NCI-H2171 treated with DMSO at 0.1 percent for 48 hours (cell line): ENCODE measurements around the gene SRGAP2B.
"Not testable (repeated sequence)": the region's sequence is repeated elsewhere in the genome, so short reads cannot be mapped to it uniquely, and the experiment has no call there.

Experiments
- DNase-seq: peaks from one replicate; lab custom pipeline; 2025; lab: John Stamatoyannopoulos, UW

The SRGAP2B gene

GRCh38 chr1:145095284-145096057 is at the start of gene SRGAP2B, which contains the start of gene FAM72D:
Gene SRGAP2B, minus strand, starts transcription at chr1:145095328. Its CDS starts 2,427 bp downstream, at chr1:145092901.
Gene FAM72D, plus strand, starts transcription at chr1:145095974. Its CDS starts 874 bp downstream, at chr1:145096848.
- DNase-seq, result not testable (repeated sequence)

- not testable (repeated sequence) for DNase-seq
Measured at GRCh38 chr1:145144264-145144913, 49.3 kb upstream of the SRGAP2B start.

GRCh38 chr1:145140549-145140948 is 45.4 kb upstream of the SRGAP2B start:
- not testable (repeated sequence) for DNase-seq

- DNase-seq, result not testable (repeated sequence)
Measured at GRCh38 chr1:145134476-145134875, 39.3 kb upstream of the SRGAP2B start.

GRCh38 chr1:145128697-145129469 is 33.8 kb upstream of the SRGAP2B start:
- not testable (repeated sequence) for DNase-seq

GRCh38 chr1:145127144-145127543 is 32.0 kb upstream of the SRGAP2B start:
- DNase-seq, result not testable (repeated sequence)

- not testable (repeated sequence) for DNase-seq
Measured at GRCh38 chr1:145125112-145125511, 30.0 kb upstream of the SRGAP2B start.

- DNase-seq, result not testable (repeated sequence)
Measured at GRCh38 chr1:145123992-145124641, 29.0 kb upstream of the SRGAP2B start.

GRCh38 chr1:145123062-145123395 is 27.9 kb upstream of the SRGAP2B start:
- DNase-seq, result not testable (repeated sequence)

- not testable (repeated sequence) for DNase-seq
Measured at GRCh38 chr1:145122344-145123061, 27.4 kb upstream of the SRGAP2B start.

GRCh38 chr1:145119842-145120241 is 24.7 kb upstream of the SRGAP2B start:
- not testable (repeated sequence) for DNase-seq

GRCh38 chr1:145115587-145116493 is 20.7 kb upstream of the SRGAP2B start:
- not testable (repeated sequence) for DNase-seq

- DNase-seq, result not testable (repeated sequence)
Measured at GRCh38 chr1:145114560-145115057, 19.5 kb upstream of the SRGAP2B start.

GRCh38 chr1:145112703-145113102 is 17.6 kb upstream of the SRGAP2B start:
- DNase-seq, result not testable (repeated sequence)

GRCh38 chr1:145111674-145112073 is 16.5 kb upstream of the SRGAP2B start:
- DNase-seq, result not testable (repeated sequence)

- DNase-seq, result not testable (repeated sequence)
Measured at GRCh38 chr1:145103294-145103693, 8.2 kb upstream of the SRGAP2B start.

GRCh38 chr1:145101725-145102124 is 6.6 kb upstream of the SRGAP2B start:
- not testable (repeated sequence) for DNase-seq

- not testable (repeated sequence) for DNase-seq
Measured at GRCh38 chr1:145094655-145095211, 395 bp downstream of the SRGAP2B start.

- not testable (repeated sequence) for DNase-seq
Measured at GRCh38 chr1:145093517-145094149, 1.5 kb downstream of the SRGAP2B start.
